GM11168 (cell line): Measurements from ENCODE around the gene SLC24A3.

ENCODE experiments used
- in situ Hi-C: fragments of 300-500 bp; cut with MboI; formaldehyde crosslinking; loops from one replicate; pipeline ENCODE4 v1.12.0; 2022; ENCODE audit warnings: low sequenced_read_pairs; ENCODE audit not compliant: unreplicated experiment

SLC24A3 gene

GRCh38 chr20:19232997-19233794 lies 20.8 kb downstream of the SLC24A3 start:
- in situ Hi-C loops: no loop called here

DNA sequence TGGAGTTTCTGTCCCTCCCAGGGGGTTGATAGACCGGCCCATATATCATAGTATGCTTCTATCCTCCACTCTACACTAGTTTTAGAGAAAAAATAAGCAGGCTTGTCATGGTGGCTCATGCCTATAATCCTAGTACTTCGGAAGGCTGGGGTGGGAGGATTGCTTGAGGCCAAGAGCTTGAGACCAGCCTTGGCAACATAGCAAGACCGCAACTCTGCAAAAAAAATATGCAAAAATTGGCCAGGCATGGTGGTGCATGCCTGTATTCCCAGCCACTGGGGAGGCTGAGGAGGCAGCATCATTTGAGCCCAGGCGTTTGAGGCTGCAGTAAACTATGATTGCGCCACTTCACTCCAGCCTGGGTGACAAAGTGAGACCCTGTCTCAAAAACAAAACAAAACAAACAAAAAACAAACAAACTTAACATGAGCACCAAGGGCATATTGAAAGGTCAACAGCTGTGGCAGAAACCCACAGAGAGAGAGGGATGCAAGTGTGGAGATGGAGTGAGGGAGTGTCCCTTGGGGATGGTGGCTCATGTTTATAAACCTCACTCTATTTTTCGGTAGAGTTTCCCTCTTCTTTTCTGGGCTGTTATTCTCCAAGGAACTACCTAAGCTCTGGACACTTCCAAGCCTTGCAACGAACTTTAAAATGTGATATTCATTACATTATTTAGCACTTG lies 24.1 kb downstream of the SLC24A3 start:
- in situ Hi-C loops: no loop called here

GRCh38 chr20:19241440-19241839 lies 29.0 kb downstream of the SLC24A3 start:
- in situ Hi-C loops: no loop called here

GRCh38 chr20:19244291-19244690 lies 31.8 kb downstream of the SLC24A3 start:
- in situ Hi-C loops: no loop called here

GRCh38 chr20:19249106-19249879 lies 36.9 kb downstream of the SLC24A3 start:
- in situ Hi-C loops: no loop called here

DNA sequence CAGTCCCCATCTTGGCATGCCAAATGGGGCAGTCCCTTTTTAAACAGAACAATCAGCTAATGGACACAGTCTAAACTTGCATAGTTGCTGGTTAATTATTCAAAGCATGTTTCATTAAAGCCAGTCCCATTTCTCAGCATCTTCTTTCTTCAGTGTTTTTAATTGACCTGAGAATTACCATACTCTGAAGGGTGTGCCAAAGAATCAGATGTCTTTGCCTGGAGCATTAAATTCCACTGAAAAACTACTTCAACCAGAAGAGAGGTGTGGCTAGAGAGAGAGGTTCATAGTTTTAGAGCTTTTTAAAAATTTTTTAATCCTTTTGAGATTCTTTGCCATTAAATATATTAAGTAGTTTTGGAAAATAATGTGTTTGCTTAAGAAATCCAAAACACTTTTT lies 37.9 kb downstream of the SLC24A3 start:
- in situ Hi-C loops: no loop called here

DNA sequence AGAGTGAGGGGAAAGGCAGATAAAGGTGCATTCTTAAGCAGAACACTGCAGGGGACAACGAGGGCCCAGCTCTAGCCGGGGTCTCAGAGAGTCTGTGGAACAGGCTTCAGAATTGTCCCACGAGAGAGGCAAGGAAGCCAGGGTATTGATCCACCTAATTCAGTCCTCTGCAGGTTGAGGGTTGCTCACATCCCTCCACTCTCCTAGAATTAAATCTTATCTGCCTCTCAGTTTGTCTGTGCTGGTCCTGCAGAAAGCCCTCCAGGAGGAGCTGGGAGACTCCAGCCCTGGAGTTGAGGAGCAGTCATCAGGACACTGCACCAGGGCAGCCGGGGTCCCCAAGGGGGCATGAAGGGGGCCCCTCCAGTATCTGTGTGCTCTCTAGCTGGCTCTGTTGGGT lies 39.1 kb downstream of the SLC24A3 start:
- in situ Hi-C loops: no loop called here

DNA sequence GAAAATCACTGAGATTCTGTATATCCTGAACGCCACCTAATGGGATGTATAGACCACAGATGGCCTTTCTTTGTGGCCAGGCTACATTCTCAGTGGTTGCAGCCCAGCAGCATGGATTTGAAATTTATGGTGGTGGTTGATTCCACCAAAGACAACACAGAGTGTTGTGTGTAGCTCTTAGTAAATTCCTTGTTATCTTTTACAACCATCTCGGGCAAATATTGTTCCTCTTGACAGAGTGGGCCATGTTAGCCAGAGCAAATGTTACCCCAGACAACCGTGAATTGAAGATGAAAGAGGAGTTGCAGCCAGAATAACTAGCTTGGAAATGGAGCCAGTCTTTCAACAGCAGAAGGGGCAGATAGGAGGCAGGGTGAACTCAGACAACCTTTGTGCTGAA lies 39.5 kb downstream of the SLC24A3 start:
- in situ Hi-C loops: no loop called here

DNA sequence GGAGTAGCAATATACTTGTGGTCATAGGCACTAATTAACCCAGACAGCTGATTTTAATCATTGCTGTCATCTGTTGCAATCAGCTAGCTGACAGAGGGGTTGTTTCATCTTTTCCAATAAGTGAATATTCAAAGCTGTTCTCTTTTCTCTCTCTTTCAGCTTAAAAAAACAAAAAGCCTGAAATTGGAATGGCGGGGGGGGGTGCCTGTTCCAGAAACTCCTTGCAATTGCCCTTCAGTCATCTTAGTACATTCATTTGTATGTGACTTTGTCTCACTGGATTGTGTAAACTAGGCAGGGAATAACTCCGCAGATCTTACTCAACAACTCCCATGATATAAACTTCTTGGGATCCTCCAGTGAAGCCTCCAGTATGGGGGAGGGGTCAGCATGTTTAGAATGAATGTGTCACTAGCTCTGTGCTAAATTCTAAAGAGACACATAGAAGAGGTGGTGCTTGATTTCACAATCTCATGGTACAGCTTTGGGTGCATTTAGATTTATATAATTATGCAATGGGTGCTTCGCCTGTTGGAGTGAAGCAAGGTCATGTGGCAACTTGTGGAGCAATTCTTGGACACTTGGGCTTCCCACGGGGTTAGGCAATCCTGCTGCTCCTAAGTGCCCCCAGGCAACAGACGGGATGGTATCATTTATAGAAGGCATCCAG lies 40.1 kb downstream of the SLC24A3 start:
- in situ Hi-C loops: no loop called here

DNA sequence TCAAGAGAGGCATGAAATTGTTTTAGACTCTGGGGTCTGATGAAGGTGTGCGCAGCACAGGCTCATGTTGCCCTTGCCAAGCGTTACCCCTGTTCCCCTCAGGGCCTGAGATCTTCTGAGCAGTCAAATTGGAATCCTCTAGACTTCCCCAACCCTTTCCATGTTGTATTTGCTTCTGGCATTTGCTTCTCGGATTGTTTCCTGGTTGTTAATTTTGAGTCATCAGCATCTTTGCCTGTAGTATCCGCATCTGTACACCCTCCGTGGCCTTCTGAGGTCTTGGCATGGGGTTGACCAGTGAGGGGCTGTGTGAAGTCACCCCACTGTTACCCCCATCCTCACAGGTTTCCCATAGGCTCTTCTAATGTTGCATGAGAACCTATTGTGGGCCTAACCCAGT lies 40.9 kb downstream of the SLC24A3 start:
- in situ Hi-C loops: no loop called here

DNA sequence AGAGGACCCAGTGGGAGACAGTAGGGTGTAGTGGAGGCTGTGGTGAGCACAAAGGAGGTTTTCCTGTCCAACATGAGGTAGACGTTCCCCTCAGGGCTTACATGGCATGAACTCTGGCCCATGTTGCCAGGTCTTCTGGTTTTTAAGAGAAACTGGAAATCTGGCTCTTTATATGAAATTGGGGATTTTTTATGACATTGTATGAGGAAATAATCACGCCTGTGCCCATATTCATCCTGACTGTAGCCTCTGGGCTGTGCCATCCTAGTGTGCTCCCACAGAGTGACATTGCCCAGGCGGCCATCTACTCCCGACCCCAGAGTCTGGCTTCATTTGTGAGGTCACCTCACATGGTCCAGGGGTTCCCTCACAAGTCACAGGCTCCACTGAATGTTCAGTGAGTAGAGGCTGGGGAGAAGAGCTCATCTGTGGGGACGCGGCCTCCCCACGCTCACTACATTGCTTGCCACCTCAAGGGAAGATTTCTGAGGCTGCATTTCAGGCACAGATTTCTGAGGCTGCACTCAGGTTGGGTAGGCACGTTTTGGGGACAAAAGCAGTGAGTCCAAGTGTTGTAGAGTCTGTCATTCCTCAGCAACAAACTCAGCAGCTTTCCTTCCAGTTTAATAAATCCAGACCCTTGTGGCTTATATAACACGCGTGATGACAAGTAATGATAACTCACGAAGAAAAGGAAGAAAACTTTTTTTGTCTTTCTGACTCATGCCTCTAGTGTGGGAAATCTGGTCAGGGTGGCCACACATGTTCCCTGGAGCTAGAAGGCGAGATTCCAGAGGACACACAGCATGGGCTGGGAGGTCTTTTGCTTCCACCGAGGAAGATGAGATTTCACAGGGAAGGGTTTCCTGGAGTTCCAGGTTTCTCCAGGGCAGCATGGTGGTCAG lies 41.7 kb downstream of the SLC24A3 start:
- in situ Hi-C loops: no loop called here

- in situ Hi-C loops: no loop called here
These were observed 42.5 kb downstream of the SLC24A3 start for GRCh38 chr20:19254956-19255355.

DNA sequence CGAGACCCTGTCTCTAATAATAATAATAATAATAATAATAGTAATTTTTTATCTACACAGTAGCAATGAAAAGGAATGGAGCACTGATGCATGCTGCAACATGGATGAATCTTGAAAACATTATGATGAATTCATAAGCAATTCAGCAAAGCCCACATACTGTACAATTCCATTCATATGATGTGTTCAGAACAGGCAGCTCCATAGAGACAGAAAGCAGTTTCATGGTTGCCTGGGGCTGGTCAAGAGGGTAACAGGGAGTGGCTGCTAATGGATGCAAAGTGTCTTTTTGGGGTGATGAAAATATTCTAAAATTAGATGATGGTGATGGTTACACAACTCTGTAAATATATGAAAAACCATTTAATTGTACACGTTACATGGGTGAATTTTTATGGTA lies 43.6 kb downstream of the SLC24A3 start:
- in situ Hi-C loops: no loop called here

GRCh38 chr20:19256906-19257595 lies 44.6 kb downstream of the SLC24A3 start:
- in situ Hi-C loops: no loop called here

GRCh38 chr20:19257865-19258264 lies 45.4 kb downstream of the SLC24A3 start:
- in situ Hi-C loops: no loop called here

GRCh38 chr20:19259141-19259591 lies 46.7 kb downstream of the SLC24A3 start:
- in situ Hi-C loops: no loop called here

DNA sequence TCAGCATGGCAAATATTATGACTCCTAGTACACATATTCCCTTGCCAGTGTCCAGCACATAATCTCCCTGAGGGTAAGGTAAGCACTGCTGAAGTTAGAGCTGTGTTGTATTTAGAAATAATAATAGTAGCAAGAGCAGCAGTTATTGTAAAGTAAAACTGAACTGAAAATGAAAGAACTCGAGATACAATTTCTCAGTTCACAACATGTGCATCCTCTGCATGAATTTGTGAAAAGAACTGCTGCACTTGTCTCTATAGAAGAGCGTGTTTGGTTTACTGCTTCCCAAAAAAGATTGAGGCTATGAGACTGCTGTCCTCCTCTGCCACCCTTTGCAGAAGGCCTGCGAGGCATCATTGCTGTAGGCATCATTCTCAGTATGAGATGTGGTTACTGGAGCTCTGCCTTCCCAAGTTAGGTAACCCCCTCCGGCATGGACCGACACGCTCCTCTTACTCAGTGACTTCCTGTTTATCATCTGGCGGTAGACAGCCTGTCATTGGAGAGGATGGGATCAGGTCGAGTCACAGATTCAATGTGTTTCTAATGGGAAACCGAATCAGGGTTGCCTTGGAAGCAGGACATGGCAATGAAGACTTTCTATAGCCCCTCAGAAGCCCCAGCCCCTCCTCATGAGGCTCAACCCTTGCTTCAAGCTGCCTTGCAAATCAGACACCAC lies 48.1 kb downstream of the SLC24A3 start:
- in situ Hi-C loops: no loop called here

- in situ Hi-C loops: no loop called here
These were observed 51.7 kb downstream of the SLC24A3 start for GRCh38 chr20:19264191-19264590.
